OCI-LY7 (cell line): Measurements from ENCODE around the gene IRF7. TPM values are rescaled to one million over a fixed set of nuclear protein-coding genes. Genes with fewer than 3 reads are reported as not detected.
A peak's percentile ranks its signal among the peaks of the same experiment; 100 is the strongest.

Source experiments
- BruUV-seq: library from RNA; stranded (reverse); fragments of 400-500 nt; replicated peaks from 2 replicates; lab custom pipeline; 2021; lab: Mats Ljungman, UMichigan
- CTCF ChIA-PET: fragments of 300-600 bp; sonication (Branson Sonifier 250); formaldehyde crosslinking; loops from one replicate; lab custom pipeline; 2022; ENCODE audit warnings: antibody characterized with exemption; ENCODE audit not compliant: unreplicated experiment; lab: Charles Lee
- POLR2A ChIA-PET: fragments of 300-600 bp; sonication (Branson Sonifier 250); formaldehyde crosslinking; loops from one replicate; lab custom pipeline; 2022; ENCODE audit warnings: antibody characterized with exemption; lab: Charles Lee
- DNase-seq: peaks from one replicate; pipeline ENCODE4 v3.0.0-alpha.2; 2015; ENCODE audit warnings: low spot score
- H2AFZ ChIP-seq: fragments of 200-600 bp; sonication (generic), shearing (Covaris generic); 2 replicates; pipeline ENCODE4 v1.6.1; 2014; ENCODE audit warnings: mild to moderate bottlenecking, antibody characterized with exemption, low read length, moderate library complexity
- H3K27ac ChIP-seq: fragments of 200-600 bp; sonication (generic); 2 replicates; pipeline ENCODE4 v1.5.1; 2014; ENCODE audit warnings: mixed run types, low read depth, mild to moderate bottlenecking, moderate library complexity, low read length, inconsistent platforms; ENCODE audit not compliant: poor library complexity, severe bottlenecking
- H3K36me3 ChIP-seq: fragments of 200-600 bp; sonication (generic); 2 replicates; pipeline ENCODE4 v1.6.1; 2014; ENCODE audit warnings: mild to moderate bottlenecking, antibody characterized with exemption, low read length, moderate library complexity, mixed read lengths; ENCODE audit not compliant: insufficient read depth
- H3K4me1 ChIP-seq: fragments of 200-600 bp; sonication (generic); 2 replicates; pipeline ENCODE4 v1.5.1; 2014; ENCODE audit warnings: mild to moderate bottlenecking, low read length; ENCODE audit not compliant: insufficient read depth, poor library complexity, severe bottlenecking
- H3K4me2 ChIP-seq: fragments of 200-600 bp; sonication (generic); 2 replicates; pipeline ENCODE4 v1.6.1; 2014; ENCODE audit warnings: mild to moderate bottlenecking, low read length
- H3K4me3 ChIP-seq: fragments of 200-600 bp; sonication (generic); 2 replicates; pipeline ENCODE4 v1.5.1; 2014; ENCODE audit warnings: mild to moderate bottlenecking, low read depth, low read length; ENCODE audit not compliant: poor library complexity, severe bottlenecking
- H3K79me2 ChIP-seq: fragments of 200-600 bp; sonication (generic); 2 replicates; pipeline ENCODE4 v1.6.1; 2016; ENCODE audit warnings: low read depth, mild to moderate bottlenecking, low read length, moderate library complexity, mixed read lengths; ENCODE audit not compliant: insufficient read depth
- H3K9me2 ChIP-seq: fragments of 200-600 bp; sonication (generic); 2 replicates; pipeline ENCODE4 v1.6.1; 2016; ENCODE audit warnings: mild to moderate bottlenecking, low read length, mixed read lengths; ENCODE audit not compliant: insufficient read depth
- H3K9me3 ChIP-seq: fragments of 200-600 bp; sonication (generic); 2 replicates; pipeline ENCODE4 v1.6.1; 2014; ENCODE audit warnings: mild to moderate bottlenecking, mixed run types, low read length, mixed read lengths
- H4K20me1 ChIP-seq: fragments of 200-600 bp; sonication (generic); 2 replicates; pipeline ENCODE4 v1.6.1; 2014; ENCODE audit warnings: mild to moderate bottlenecking, antibody characterized with exemption, low read length, moderate library complexity, mixed read lengths; ENCODE audit not compliant: insufficient read depth
- CTCF ChIP-seq: fragments of 200-600 bp; sonication (generic); conservative IDR thresholded peaks from 2 replicates; pipeline ENCODE4 v1.5.1; 2014; ENCODE audit warnings: mild to moderate bottlenecking, antibody characterized with exemption, low read length, moderate library complexity, mixed read lengths
- EZH2phosphoT487 ChIP-seq: fragments of 200-600 bp; sonication (generic); IDR thresholded peaks from 2 replicates; pipeline ENCODE4 v1.6.1; 2018; ENCODE audit warnings: low read depth, borderline replicate concordance, mild to moderate bottlenecking, mixed run types, antibody characterized with exemption, low read length, moderate library complexity, mixed read lengths
- intact Hi-C: fragments of 100-400 bp; cut with micrococcal nuclease; formaldehyde crosslinking; loops from one replicate; pipeline ENCODE4 v1.10.0; 2022; ENCODE audit not compliant: unreplicated experiment
- total RNA-seq, 2 experiments: library from RNA; depleted of rRNA in 1 of 2; stranded (reverse); fragments of >200 nt in 1 of 2; shearing (Covaris generic) in 1 of 2; gene quantifications; 2 replicates each; pipeline ENCODE4 v1.2.3, GENCODE V29; 2014 to 2022

Gene IRF7
- total RNA-seq, 2 experiments from 2014 or later, result 15.8 to 18.7 TPM

DNA sequence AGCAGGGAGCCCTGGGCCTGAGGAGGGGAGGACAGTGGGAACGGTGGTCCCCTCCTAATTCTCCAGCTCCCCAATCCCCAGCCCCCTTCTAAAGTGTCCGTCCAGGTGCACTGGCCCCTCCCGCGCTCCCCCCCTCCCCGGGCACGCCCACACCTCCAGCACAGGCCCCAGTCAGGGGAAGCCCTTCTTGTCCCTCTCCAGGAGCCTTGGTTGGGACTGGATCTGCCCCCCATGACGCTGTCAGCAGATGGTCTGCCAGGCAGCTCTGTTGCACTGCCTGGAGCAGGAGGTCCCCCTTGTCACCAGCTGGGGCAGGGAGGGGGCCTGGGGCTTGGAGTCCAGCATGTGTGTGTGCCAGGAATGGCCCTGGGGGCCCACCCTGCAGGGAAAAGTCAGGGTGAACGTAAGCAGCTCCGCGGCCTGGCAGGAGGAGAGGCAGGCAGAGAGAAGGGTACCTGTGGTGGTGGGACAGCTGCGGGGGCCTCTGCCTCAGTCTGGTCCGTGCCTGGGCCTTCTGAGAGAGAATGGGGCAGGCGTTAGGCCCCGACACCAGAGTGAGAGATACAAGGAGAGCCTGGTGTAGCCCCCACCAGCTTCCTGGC is 1.6 kb downstream of the IRF7 start:
- H3K9me2 ChIP-seq, result no peaks in the 10 kb centered on the region
- no peak overlapping the region; the same call in 1 of the 2 replicates for H3K4me2 ChIP-seq
- peaks cover 43% of the 10 kb centered on the region for H3K36me3 ChIP-seq
- intact Hi-C loops, result no loop called here
- TF ChIP-seq CTCF (no peak), EZH2phosphoT487 (no peak)
- peaks cover 19% of the 10 kb centered on the region for H3K4me1 ChIP-seq
- no peak overlapping the region for H3K4me3 ChIP-seq
- BruUV-seq, result no TSS peak
- CTCF ChIA-PET, result no interaction called here
- no peaks in the 10 kb centered on the region for H3K79me2 ChIP-seq
- DNase-seq, result no peak
- H2AFZ ChIP-seq, result no peak overlapping the region
- no peaks in the 10 kb centered on the region for H3K9me3 ChIP-seq
- POLR2A ChIA-PET, result no interaction called here
- H3K27ac ChIP-seq, result no peak overlapping the region
- 0 out of 2 replicates have a peak, but pooled peaks cover 3% of the 10 kb centered on the region for H4K20me1 ChIP-seq

GRCh38 chr11:613369-613968 is 2.3 kb downstream of the IRF7 start:
- Histone ChIP-seq H2AFZ (no peak overlapping the region), H3K79me2 (no peaks in the 10 kb centered on the region), H3K9me2 (no peaks in the 10 kb centered on the region), H3K4me2 (no peak overlapping the region; the same call in 1 of the 2 replicates), H3K27ac (no peak overlapping the region), H3K36me3 (peaks cover 49% of the 10 kb centered on the region), H3K4me3 (no peak overlapping the region), H3K9me3 (no peaks in the 10 kb centered on the region), H3K4me1 (peaks cover 19% of the 10 kb centered on the region), H4K20me1 (0 out of 2 replicates have a peak, but pooled peaks cover 3% of the 10 kb centered on the region)
- no TSS peak for BruUV-seq
- ChIA-PET CTCF (no interaction called here), POLR2A (no interaction called here)
- no peak for TF ChIP-seq CTCF
- no peak for TF ChIP-seq EZH2phosphoT487
- intact Hi-C loops, result no loop called here
- peak; percentile 64 for DNase-seq

GRCh38 chr11:612961-613300 is 2.8 kb downstream of the IRF7 start:
- H4K20me1 ChIP-seq, result 0 out of 2 replicates have a peak, but pooled peaks cover 3% of the 10 kb centered on the region
- no peak overlapping the region for H3K27ac ChIP-seq
- intact Hi-C loops, result no loop called here

More at GRCh38 chr11:612961-613300, 2.8 kb downstream of the IRF7 start:
- Histone ChIP-seq H3K9me3 (no peaks in the 10 kb centered on the region), H2AFZ (no peak overlapping the region), H3K4me3 (no peak overlapping the region), H3K79me2 (no peaks in the 10 kb centered on the region), H3K4me1 (peaks cover 19% of the 10 kb centered on the region), H3K4me2 (no peak overlapping the region), H3K9me2 (no peaks in the 10 kb centered on the region), H3K36me3 (peaks cover 54% of the 10 kb centered on the region)
- ChIA-PET CTCF (no interaction called here), POLR2A (no interaction called here)
- no TSS peak for BruUV-seq
- no peak for TF ChIP-seq EZH2phosphoT487
- TF ChIP-seq CTCF, result no peak
- no peak for DNase-seq
